ENCODE data around the gene NFE2L2. TPM values are rescaled to one million over a fixed set of nuclear protein-coding genes. Genes with fewer than 3 reads are reported as not detected.
A peak's percentile ranks its signal among the peaks of the same experiment; 100 is the strongest.

The NFE2L2 gene
- total RNA-seq, 1 experiment from 2014 or later: 24.2 TPM

GRCh38 chr2:177261116-177262060 lies 3.1 kb downstream of the NFE2L2 start:
- CTCF ChIA-PET: no interaction called here
- Histone ChIP-seq H3K4me1 (ENCODE audit: insufficient read depth, low read length) (peaks cover 25% of the 10 kb centered on the region), H3K4me2 (ENCODE audit: low read length) (peak overlapping the region; percentile 87), H3K27ac (ENCODE audit: low read length) (no peak overlapping the region), H3F3A (ENCODE audit: low read length, unreplicated experiment) (no peaks in the 10 kb centered on the region), H3K9ac (ENCODE audit: low read length) (peak overlapping the region; percentile 99; the same call in 1 of the 2 replicates), H4K20me1 (ENCODE audit: low read length) (peaks cover 62% of the 10 kb centered on the region), H3K4me3 (ENCODE audit: low read length) (peak overlapping the region; percentile 81), H3K9me3 (ENCODE audit: low read length) (no peaks in the 10 kb centered on the region), H3K79me2 (ENCODE audit: low read length) (peaks cover 85% of the 10 kb centered on the region), H2AFZ (ENCODE audit: low read length) (no peak overlapping the region), H3K27me3 (ENCODE audit: low read length) (no peaks in the 10 kb centered on the region), H3K36me3 (ENCODE audit: low read depth, low read length) (no peaks in the 10 kb centered on the region), H3K9me2 (replicated peaks; ENCODE audit: low read length) (no peaks in the 10 kb centered on the region)
- TF ChIP-seq EZH2phosphoT487 (IDR thresholded peaks at IDR 0.05; ENCODE audit: borderline replicate concordance, low read length): no peak
- no peak for TF ChIP-seq CTCF (conservative IDR thresholded peaks at IDR 0.05; ENCODE audit: low read depth, low read length)
- no peak for TF ChIP-seq EZH2 (IDR thresholded peaks at IDR 0.05; ENCODE audit: low read length, unreplicated experiment)
- ATAC-seq: no peak
- no peak for DNase-seq
- no TSS peak for BruUV-seq (replicated peaks)
- POLR2A ChIA-PET (ENCODE audit: unreplicated experiment): no interaction called here
- intact Hi-C loops (cut with micrococcal nuclease): loop anchor here (1.0 to 5.0 kb wide), 4 partner anchors 8 to 131 kb away; partner anchors contain the start of genes AGPS and HNRNPA3

- Histone ChIP-seq H3K27ac (ENCODE audit: low read length) (no peak overlapping the region), H3F3A (ENCODE audit: low read length, unreplicated experiment) (no peaks in the 10 kb centered on the region), H3K4me3 (ENCODE audit: low read length) (no peak overlapping the region; the same call in 1 of the 2 replicates), H3K9ac (ENCODE audit: low read length) (no peak overlapping the region), H3K4me1 (ENCODE audit: insufficient read depth, low read length) (peaks cover 15% of the 10 kb centered on the region), H3K9me3 (ENCODE audit: low read length) (no peaks in the 10 kb centered on the region), H2AFZ (ENCODE audit: low read length) (no peak overlapping the region), H3K36me3 (ENCODE audit: low read depth, low read length) (no peaks in the 10 kb centered on the region), H4K20me1 (ENCODE audit: low read length) (peaks cover 72% of the 10 kb centered on the region), H3K9me2 (replicated peaks; ENCODE audit: low read length) (no peaks in the 10 kb centered on the region), H3K27me3 (ENCODE audit: low read length) (no peaks in the 10 kb centered on the region), H3K4me2 (ENCODE audit: low read length) (peak overlapping the region; percentile 11; the same call in 1 of the 2 replicates), H3K79me2 (ENCODE audit: low read length) (peaks cover 95% of the 10 kb centered on the region)
- ATAC-seq: no peak
- DNase-seq: no peak
- ChIA-PET POLR2A (ENCODE audit: unreplicated experiment) (no interaction called here), CTCF (no interaction called here)
- intact Hi-C loops (cut with micrococcal nuclease): loop anchor here (5.0 kb wide), 1 partner anchor 33 kb away; no protein-coding TSS in a partner anchor
- TF ChIP-seq EZH2phosphoT487 (IDR thresholded peaks at IDR 0.05; ENCODE audit: borderline replicate concordance, low read length): no peak
- TF ChIP-seq CTCF (conservative IDR thresholded peaks at IDR 0.05; ENCODE audit: low read depth, low read length): no peak
- no peak for TF ChIP-seq EZH2 (IDR thresholded peaks at IDR 0.05; ENCODE audit: low read length, unreplicated experiment)
- BruUV-seq (replicated peaks): no TSS peak
Observed at GRCh38 chr2:177260379-177260778, 4.1 kb downstream of the NFE2L2 start.

- no TSS peak for BruUV-seq (replicated peaks)
- no peak overlapping the region for H3K4me3 ChIP-seq (ENCODE audit: low read length)
- H3K36me3 ChIP-seq (ENCODE audit: low read depth, low read length): peaks cover 13% of the 10 kb centered on the region; the same call in 1 of the 2 replicates
- CTCF ChIA-PET: no interaction called here
- H3K9me3 ChIP-seq (ENCODE audit: low read length): no peaks in the 10 kb centered on the region
- TF ChIP-seq EZH2phosphoT487 (IDR thresholded peaks at IDR 0.05; ENCODE audit: borderline replicate concordance, low read length): no peak
- no peak for TF ChIP-seq EZH2 (IDR thresholded peaks at IDR 0.05; ENCODE audit: low read length, unreplicated experiment)
- TF ChIP-seq CTCF (conservative IDR thresholded peaks at IDR 0.05; ENCODE audit: low read depth, low read length): no peak
- DNase-seq (no peak), ATAC-seq (no peak)
- no peaks in the 10 kb centered on the region for H3K9me2 ChIP-seq (replicated peaks; ENCODE audit: low read length)
- no peaks in the 10 kb centered on the region for H3F3A ChIP-seq (ENCODE audit: low read length, unreplicated experiment)
- no peak overlapping the region for H3K27ac ChIP-seq (ENCODE audit: low read length)
- intact Hi-C loops (cut with micrococcal nuclease): no loop called here
- no peak overlapping the region for H3K4me2 ChIP-seq (ENCODE audit: low read length)
- H3K27me3 ChIP-seq (ENCODE audit: low read length): no peaks in the 10 kb centered on the region
- H4K20me1 ChIP-seq (ENCODE audit: low read length): peaks cover 87% of the 10 kb centered on the region
- POLR2A ChIA-PET (ENCODE audit: unreplicated experiment): no interaction called here
- peaks cover 20% of the 10 kb centered on the region for H3K4me1 ChIP-seq (ENCODE audit: insufficient read depth, low read length)
- H3K79me2 ChIP-seq (ENCODE audit: low read length): peaks cover 100% of the 10 kb centered on the region
- no peak overlapping the region for H2AFZ ChIP-seq (ENCODE audit: low read length)
- H3K9ac ChIP-seq (ENCODE audit: low read length): no peak overlapping the region
Observed at GRCh38 chr2:177258059-177258458, 6.5 kb downstream of the NFE2L2 start.

Data from PC-3 (cell line).